IMR-90 (cell line): ENCODE measurements around the gene SEMA4A. TPM values are rescaled to one million over a fixed set of nuclear protein-coding genes. Genes with fewer than 3 reads are reported as not detected.

ENCODE experiments used
- ATAC-seq: fragments of 200-7000 bp; cut with Tn5 transposase; 2 replicates; pipeline ENCODE4 v1.9.1; 2020; ENCODE audit warnings: low read depth, mild to moderate bottlenecking, moderate library complexity
- BruUV-seq: library from RNA; stranded (reverse); fragments of 400-500 nt; replicated peaks from 2 replicates; lab custom pipeline; 2021; lab: Mats Ljungman, UMichigan
- CTCF ChIA-PET: fragments of 300-600 bp; formaldehyde crosslinking; extraction: SDS; loops from one replicate; lab custom pipeline; 2021; ENCODE audit warnings: antibody characterized with exemption; lab: Yijun Ruan, JAX
- POLR2A ChIA-PET: fragments of 300-600 bp; sonication (Branson Sonifier 250); formaldehyde crosslinking; loops from one replicate; lab custom pipeline; 2022; ENCODE audit warnings: antibody characterized with exemption; ENCODE audit not compliant: unreplicated experiment; lab: Charles Lee
- DNase-seq: peaks from one replicate; pipeline ENCODE4 v3.0.0; 2013
- H2AFZ ChIP-seq: replicated peaks from 2 replicates; pipeline ENCODE3; 2013; ENCODE audit warnings: low read length, mild to moderate bottlenecking; ENCODE audit not compliant: poor library complexity
- H2AK5ac ChIP-seq: 2 replicates; pipeline ENCODE4 v1.6.1; 2013; ENCODE audit warnings: low read depth, low read length, inconsistent platforms
- H2AK9ac ChIP-seq: replicated peaks from 2 replicates; pipeline ENCODE3; 2013; ENCODE audit warnings: mild to moderate bottlenecking, low read depth, low read length, moderate library complexity; ENCODE audit not compliant: poor library complexity
- H2BK120ac ChIP-seq: 2 replicates; pipeline ENCODE4 v1.6.1; 2013; ENCODE audit warnings: low read depth, low read length, inconsistent platforms
- H2BK15ac ChIP-seq: 3 replicates; pipeline ENCODE4 v1.6.1; 2013; ENCODE audit warnings: low read depth, low read length, inconsistent platforms
- H2BK20ac ChIP-seq: 2 replicates; pipeline ENCODE4 v1.6.1; 2013; ENCODE audit warnings: low read depth, mild to moderate bottlenecking, inconsistent platforms, low read length, moderate library complexity
- H2BK5ac ChIP-seq: 2 replicates; pipeline ENCODE4 v1.6.1; 2013; ENCODE audit warnings: mild to moderate bottlenecking, low read depth, low read length, inconsistent platforms; ENCODE audit not compliant: poor library complexity, severe bottlenecking
- H3K14ac ChIP-seq: replicated peaks from 2 replicates; pipeline ENCODE4 v1.6.1; 2013; ENCODE audit warnings: low read depth, low read length, inconsistent platforms
- H3K18ac ChIP-seq: 2 replicates; pipeline ENCODE4 v1.6.1; 2013; ENCODE audit warnings: low read depth, low read length, control low read depth
- H3K23ac ChIP-seq: 2 replicates; pipeline ENCODE4 v1.6.1; 2013; ENCODE audit warnings: low read depth, low read length, inconsistent platforms
- H3K27ac ChIP-seq: 2 replicates; pipeline ENCODE4 v1.5.1; 2013; ENCODE audit warnings: mild to moderate bottlenecking, control low read depth, low read length; ENCODE audit not compliant: insufficient read depth
- H3K27me3 ChIP-seq: 2 replicates; pipeline ENCODE4 v1.6.1; 2013; ENCODE audit warnings: low read length; ENCODE audit not compliant: control insufficient read depth, insufficient read depth
- H3K36me3 ChIP-seq: 2 replicates; pipeline ENCODE4 v1.6.1; 2013; ENCODE audit warnings: low read length, mixed read lengths; ENCODE audit not compliant: control insufficient read depth, insufficient read depth
- H3K4ac ChIP-seq: 2 replicates; pipeline ENCODE4 v1.6.1; 2013; ENCODE audit warnings: low read depth, low read length, inconsistent platforms
- H3K4me1 ChIP-seq: 2 replicates; pipeline ENCODE4 v1.6.1; 2013; ENCODE audit warnings: low read length, mixed read lengths; ENCODE audit not compliant: control insufficient read depth, insufficient read depth
- H3K4me2 ChIP-seq: 2 replicates; pipeline ENCODE4 v1.6.1; 2013; ENCODE audit warnings: low read depth, mild to moderate bottlenecking, control low read depth, low read length, moderate library complexity
- H3K4me3 ChIP-seq: 2 replicates; pipeline ENCODE4 v1.5.1; 2013; ENCODE audit warnings: low read depth, mild to moderate bottlenecking, control low read depth, low read length, moderate library complexity; ENCODE audit not compliant: insufficient read depth
- H3K56ac ChIP-seq: 2 replicates; pipeline ENCODE4 v1.6.1; 2013; ENCODE audit warnings: low read length, inconsistent platforms; ENCODE audit not compliant: insufficient read depth; ENCODE audit errors: extremely low read depth
- H3K79me1 ChIP-seq, 2 experiments: 2 replicates each; pipeline ENCODE4 v1.6.1; 2013; ENCODE audit warnings: low read length in 2 of 2, inconsistent platforms in 1 of 2, low read depth in 1 of 2
- H3K9ac ChIP-seq: 2 replicates; pipeline ENCODE4 v1.6.1; 2013; ENCODE audit warnings: low read depth, low read length, control low read depth
- H3K9me1 ChIP-seq: 2 replicates; pipeline ENCODE4 v1.6.1; 2013; ENCODE audit warnings: low read length, inconsistent platforms; ENCODE audit not compliant: insufficient read depth
- H3K9me3 ChIP-seq: 2 replicates; pipeline ENCODE4 v1.6.1; 2013; ENCODE audit warnings: low read length; ENCODE audit not compliant: control insufficient read depth, insufficient read depth
- H4K20me1 ChIP-seq: 2 replicates; pipeline ENCODE4 v1.6.1; 2013; ENCODE audit warnings: low read length, inconsistent platforms; ENCODE audit not compliant: insufficient read depth
- H4K5ac ChIP-seq: 2 replicates; pipeline ENCODE4 v1.6.1; 2013; ENCODE audit warnings: mild to moderate bottlenecking, low read depth, low read length, control low read depth
- H4K8ac ChIP-seq, 2 experiments: 2 replicates each; pipeline ENCODE4 v1.6.1; 2013; ENCODE audit warnings: low read depth in 2 of 2, low read length in 2 of 2, control low read depth in 1 of 2, inconsistent platforms in 1 of 2
- H4K91ac ChIP-seq: 2 replicates; pipeline ENCODE4 v1.6.1; 2013; ENCODE audit warnings: low read depth, low read length, inconsistent platforms; ENCODE audit not compliant: insufficient read depth
- BHLHE40 ChIP-seq: fragments of 150-350 bp; IDR thresholded peaks from 2 replicates; pipeline ENCODE4 v1.6.1; 2016; ENCODE audit warnings: mild to moderate bottlenecking, low read depth, low read length
- CHD1 ChIP-seq: IDR thresholded peaks from 2 replicates; pipeline ENCODE4 v1.6.1; 2012; ENCODE audit warnings: low read depth, low read length, improper control_type of control experiment
- MXI1 ChIP-seq: IDR thresholded peaks from 2 replicates; pipeline ENCODE4 v1.6.1; 2012; ENCODE audit warnings: low read depth, mild to moderate bottlenecking, low read length, moderate library complexity, borderline replicate concordance
- POLR2A ChIP-seq: IDR thresholded peaks from 2 replicates; pipeline ENCODE4 v1.6.1; 2012; ENCODE audit warnings: mild to moderate bottlenecking, low read depth, low read length
- WGBS, 2 experiments: methylation state at CpG; one replicate each; pipeline versions ENCODE4 v1.1.5 to v1.1.7; 2013; ENCODE audit warnings: missing lambda C conversion rate in 2 of 2; ENCODE audit not compliant: insufficient read length in 1 of 2; ENCODE audit errors: extremely low coverage in 2 of 2; 5-methylcytosine and 5-hydroxymethylcytosine counted together
- dilution Hi-C: fragments of 300-500 bp; cut with HindIII; formaldehyde crosslinking; loops from one replicate; pipeline ENCODE4 v1.14.3; 2018; ENCODE audit warnings: low sequenced_read_pairs; ENCODE audit not compliant: unreplicated experiment
- in situ Hi-C: fragments of 300-500 bp; cut with MboI; formaldehyde crosslinking; loops from 3 replicates; pipeline ENCODE4 v1.14.3; 2019; ENCODE audit warnings: low sequenced_read_pairs, inconsistent platforms, mixed read lengths
- intact Hi-C: fragments of 100-400 bp; cut with micrococcal nuclease; formaldehyde crosslinking; loops from 2 replicates; pipeline ENCODE4 v1.10.0; 2022
- polyA plus RNA-seq, 3 experiments: library from polyadenylated mRNA; depleted of rRNA; stranded (reverse); fragments of >200 nt; gene quantifications; 2 replicates each; pipeline ENCODE4 v1.2.3, GENCODE V29; 2012; ENCODE audit warnings: low replicate concordance in 1 of 3
- total RNA-seq: library from RNA; depleted of rRNA; stranded (reverse); fragments of >200 nt; gene quantifications from 2 replicates; pipeline ENCODE4 v1.2.3, GENCODE V29; 2012

SEMA4A gene
- total and polyA plus RNA-seq, 2 of the 4 experiments (the other 2 are of a cell fraction), result 0.18 to 0.86 TPM

DNA sequence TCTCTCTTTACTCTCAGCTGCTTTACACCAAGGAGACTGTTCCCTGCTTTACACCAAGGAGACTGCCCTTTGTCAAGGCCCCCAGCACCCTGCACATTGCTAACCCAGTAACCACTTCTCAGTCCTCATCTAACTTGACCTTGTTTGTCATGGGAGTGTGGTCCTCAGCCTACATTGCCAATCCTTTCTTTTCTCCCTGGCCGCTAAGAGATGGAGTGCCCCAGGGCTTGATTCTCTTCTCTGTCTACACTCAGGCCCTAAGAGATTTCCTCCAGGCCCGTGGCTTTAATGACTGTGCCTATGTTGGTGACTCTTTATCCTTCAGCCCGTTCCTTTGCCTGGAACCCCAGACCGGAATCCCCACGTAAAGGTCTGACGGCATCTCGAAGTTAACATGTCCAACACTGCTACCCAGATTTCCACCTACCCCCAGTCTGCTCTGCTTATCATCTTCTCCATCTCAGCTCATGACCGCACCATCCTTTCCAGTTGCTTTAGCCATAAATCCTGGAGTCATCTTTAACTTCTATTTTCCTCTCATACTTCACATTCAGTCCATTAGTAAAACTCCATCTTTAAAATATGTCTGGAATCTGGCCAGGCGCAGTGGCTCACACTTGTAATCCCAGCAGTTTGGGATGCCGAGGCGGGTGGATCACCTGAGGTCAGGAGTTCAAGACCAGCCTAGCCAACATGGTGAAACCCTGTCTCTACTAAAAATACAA is 9.5 kb upstream of the SEMA4A start:
- Histone ChIP-seq H2AFZ (no peak overlapping the region), H4K20me1 (peaks cover 33% of the 10 kb centered on the region), H3K18ac (no peak overlapping the region), H3K4me1 (peaks cover 19% of the 10 kb centered on the region; the same call in 1 of the 2 replicates), H3K14ac (no peak overlapping the region; the same call in 1 of the 2 replicates), H3K23ac (peak overlapping the region; percentile 40; the same call in 1 of the 2 replicates), H3K9me1 (0 out of 2 replicates have a peak, but pooled peaks cover 8% of the 10 kb centered on the region), H4K91ac (no peak overlapping the region), H4K5ac (no peak overlapping the region), H3K27ac (no peak overlapping the region), H3K27me3 (peaks cover 7% of the 10 kb centered on the region; the same call in 1 of the 2 replicates), H3K79me1 (peaks cover 0 to 27% of the 10 kb centered on the region in 2 experiments; a peak in 2 of 4 replicates), H2BK5ac (no peak overlapping the region), H3K56ac (no peak overlapping the region), H3K36me3 (peaks cover 21% of the 10 kb centered on the region), H3K9ac (no peak overlapping the region), H2BK15ac (no peak overlapping the region), H2BK120ac (no peak overlapping the region), H4K8ac (peak overlapping the region in 1 of 2 experiments; percentile 37; a peak in 1 of 4 replicates), H3K9me3 (no peaks in the 10 kb centered on the region), H3K4me3 (no peak overlapping the region), H2AK9ac (no peak overlapping the region), H2BK20ac (no peak overlapping the region), H2AK5ac (peak overlapping the region; percentile 68), H3K4me2 (no peak overlapping the region), H3K4ac (peak overlapping the region; percentile 1; the same call in 1 of the 2 replicates)
- DNase-seq (no peak), ATAC-seq (no peak)
- dilution Hi-C loops, result no loop called here
- CTCF ChIA-PET, result no interaction called here
- POLR2A ChIA-PET, result no interaction called here
- intact Hi-C loops, result no loop called here
- 81% methylated on average over 5 of the region's 11 CpGs; no CpG with 5 or more reads in 1 of the 2 experiments for WGBS, 2 experiments
- BruUV-seq, result TSS peak; percentile 8
- TF ChIP-seq CHD1 (no peak), POLR2A (peak; percentile 40; the same call in 1 of the 2 replicates), MXI1 (no peak), BHLHE40 (peak; percentile 19; the same call in 1 of the 2 replicates)
- in situ Hi-C loops, result no loop called here
